GM12892 (cell line): Measurements from ENCODE around the gene HSPA13.

Source experiments
- POLR2A ChIP-seq: IDR thresholded peaks from 2 replicates; pipeline ENCODE4 v1.6.1; 2011; ENCODE audit warnings: low read depth, low read length, control low read depth
- POLR2AphosphoS5 ChIP-seq: IDR thresholded peaks from 2 replicates; pipeline ENCODE4 v1.6.1; 2011; ENCODE audit warnings: low read depth, low read length, control low read depth
- TAF1 ChIP-seq: IDR thresholded peaks from 2 replicates; pipeline ENCODE4 v1.6.1; 2011; ENCODE audit warnings: low read depth, mild to moderate bottlenecking, control low read depth, low read length, borderline replicate concordance

- TF ChIP-seq POLR2A: no peak
- TF ChIP-seq POLR2AphosphoS5: no peak
- no peak for TF ChIP-seq TAF1
Observed at GRCh38 chr21:14384453-14384852, 1.5 kb upstream of the HSPA13 start.
